MM.1S (cell line): ENCODE measurements around the gene STRADA.

Experiments used
- CTCF ChIP-seq: fragments of 300-600 bp; sonication (generic); IDR thresholded peaks from 2 replicates; pipeline ENCODE4 v1.5.1; 2016; ENCODE audit warnings: antibody characterized with exemption, low read length, mixed read lengths
- EZH2phosphoT487 ChIP-seq: fragments of 300-600 bp; sonication (generic); IDR thresholded peaks from 2 replicates; pipeline ENCODE4 v1.6.1; 2018; ENCODE audit warnings: antibody characterized with exemption, low read length

- TF ChIP-seq CTCF: no peak
- TF ChIP-seq EZH2phosphoT487: no peak
Measured at GRCh38 chr17:63686138-63686685, 55.4 kb downstream of the STRADA start.
